Heart right ventricle (tissue), 16 donors: ENCODE data around the gene CSMD2. TPM values are rescaled to one million over a fixed set of nuclear protein-coding genes. Genes with fewer than 3 reads are reported as not detected.

Experiments used
- ATAC-seq, 8 donors: fragments of 200-7000 bp; cut with Tn5 transposase; one replicate each; pipeline ENCODE4 v1.9.1; 2020; ENCODE audit warnings: mild to moderate bottlenecking in 8 of 8, moderate library complexity in 8 of 8, moderate number of reproducible peaks in 1 of 8
- DNase-seq, 2 donors: peaks; one replicate each; pipeline ENCODE4 v3.0.0-alpha.2; 2020
- H3K27ac ChIP-seq, 10 donors: fragments of 200-600 bp; sonication (generic) in 2 of 10; one replicate each; pipeline versions ENCODE4 v1.5.0 to v1.8.0; 2020 to 2022; ENCODE audit warnings: mild to moderate bottlenecking in 3 of 10
- H3K27me3 ChIP-seq, 7 donors: fragments of 200-600 bp; one replicate each; pipeline ENCODE4 v1.8.0; 2021 to 2022; ENCODE audit warnings: mild to moderate bottlenecking in 2 of 7
- H3K36me3 ChIP-seq, 9 donors: fragments of 200-600 bp; sonication (generic) in 1 of 9; one replicate each; pipeline versions ENCODE4 v1.5.0 to v1.8.0; 2020 to 2022; ENCODE audit warnings: mild to moderate bottlenecking in 2 of 9
- H3K4me1 ChIP-seq, 9 donors: fragments of 200-600 bp; sonication (generic) in 1 of 9; one replicate each; pipeline versions ENCODE4 v1.5.0 to v1.8.0; 2020 to 2022; ENCODE audit warnings: mild to moderate bottlenecking in 4 of 9
- H3K4me3 ChIP-seq, 10 donors: fragments of 200-600 bp; sonication (generic) in 2 of 10; one replicate each; pipeline versions ENCODE4 v1.5.0 to v1.8.0; 2020 to 2022; ENCODE audit warnings: mild to moderate bottlenecking in 7 of 10, moderate library complexity in 2 of 10
- H3K9me3 ChIP-seq, 11 donors: fragments of 200-600 bp in 10 of 11; sonication (generic) in 2 of 11; one replicate each; pipeline versions ENCODE4 v1.5.0 to v1.8.0; 2013 to 2022; ENCODE audit warnings: mild to moderate bottlenecking in 2 of 11, control low read depth in 1 of 11, moderate library complexity in 1 of 11
- CTCF ChIP-seq, 9 donors: fragments of 200-600 bp; sonication (generic) in 2 of 9; IDR thresholded peaks; one replicate each; pipeline versions ENCODE4 v1.5.0 to v1.8.0; 2021 to 2022; ENCODE audit warnings: antibody characterized with exemption in 9 of 9, mild to moderate bottlenecking in 5 of 9, moderate library complexity in 1 of 9
- WGBS, 2 donors: extraction: QIAGEN DNeasy Blood & Tissue Kit; methylation state at CpG; one replicate each; pipeline ENCODE4 v1.1.7; 2013; ENCODE audit warnings: inconsistent platforms in 1 of 2; 5-methylcytosine and 5-hydroxymethylcytosine counted together
- intact Hi-C, 10 donors: fragments of 100-400 bp; cut with DNase I; formaldehyde crosslinking; loops; one replicate each; pipeline versions ENCODE4 v1.11.1 to v1.14.2; 2022
- polyA plus RNA-seq, 2 donors: library from polyadenylated mRNA; stranded (reverse); fragments of 200-250 nt; gene quantifications; one replicate each; pipeline ENCODE4 v1.2.3, GENCODE V29; 2013
- total RNA-seq, 10 donors: library from RNA; stranded (reverse); fragmentation: NEBNext Ultra II Directional in 3 of 10; extraction: Animal tissue kit (Norgen Biotek cat#: 25700) in 3 of 10; gene quantifications; one replicate each; pipeline versions ENCODE4 v1.2.1 to v1.2.4, GENCODE V29; 2021 to 2023
- donor health status: Arrhythmogenic right ventricular cardiomyopathy.
- donor health status: ischemic (EF 13 %, LVEDD 7.1; RV severe dilation, severe dysfunction).
- donor health status: healthy with polysubstance abuse.
- donor health status: DM: no; HTN: yes; CAD: no.
- donor health status: DM: no; HTN: no; CAD: no.
- donor health status: ischemic (EF 25% LVEDD 6.9; RV normal size, moderate dysfunction).
- donor health status: ischemic (EF 25% LVEDD 5.7; RV mildly dilated, moderate dysfunction).
- donor health status: healthy.
- donor health status: DM: yes; HTN: yes; CAD: no.
- donor health status: Ischemic cardiomyopathy.
- donor health status: ischemic (EF 35%, LVEDD 5.7; RV mildly dilated, moderate dysfunction).
- donor health status: nonischemic (EF 11% LVEDD 7.7; RV severe dilation, severe dysfunction).
- donor health status: DM: yes; HTN: yes; CAD: no.
- donor health status: PGD.
- donor health status: ischemic (EF 29% LVEDD 5.4; RV normal size, mild dysfunction).
- donor health status: nonischemic (EF 23%, LVEDD 6.1; RV moderate dilation, normal function).

CSMD2 gene
- total and polyA plus RNA-seq, 12 donors: 0.04 to 0.97 (median 0.14) TPM; not detected in 1

- WGBS, 2 donors: 47 to 48% methylated on average over 5 of the region's 5 CpGs
- DNase-seq: no peak
Measured at GRCh38 chr1:33828059-33828458, 337.0 kb downstream of the CSMD2 start.

GRCh38 chr1:33826711-33827110, 338.3 kb downstream of the CSMD2 start:
- WGBS, 2 donors: 78 to 83% methylated on average over 5 of the region's 5 CpGs
- ATAC-seq (no peak), DNase-seq (no peak)

More at GRCh38 chr1:33828059-33828458, 337.0 kb downstream of the CSMD2 start:
- Histone ChIP-seq H3K36me3 (no peaks in the 10 kb centered on the region), H3K9me3 (no peaks in the 10 kb centered on the region), H3K27me3 (peaks cover 0 to 15% (median 4%) of the 10 kb centered on the region in 7 donors), H3K4me1 (no peaks in the 10 kb centered on the region), H3K27ac (no peak overlapping the region), H3K4me3 (no peak overlapping the region)
- intact Hi-C loops: no loop called here
- no peak for TF ChIP-seq CTCF (IDR thresholded peaks at IDR 0.05)
- no peak for ATAC-seq

GRCh38 chr1:33826311-33826710, 338.7 kb downstream of the CSMD2 start:
- intact Hi-C loops: no loop called here
- H3K27ac ChIP-seq: no peak overlapping the region
- DNase-seq (no peak), ATAC-seq (no peak)
- TF ChIP-seq CTCF (IDR thresholded peaks at IDR 0.05): no peak
- H3K4me3 ChIP-seq: no peak overlapping the region
- H3K27me3 ChIP-seq: peaks cover 0 to 17% (median 4%) of the 10 kb centered on the region in 7 donors
- no peaks in the 10 kb centered on the region for H3K4me1 ChIP-seq
- H3K36me3 ChIP-seq: no peaks in the 10 kb centered on the region
- no peaks in the 10 kb centered on the region for H3K9me3 ChIP-seq

More at GRCh38 chr1:33826711-33827110, 338.3 kb downstream of the CSMD2 start:
- H3K27me3 ChIP-seq: peaks cover 0 to 15% (median 4%) of the 10 kb centered on the region in 7 donors
- no peaks in the 10 kb centered on the region for H3K4me1 ChIP-seq
- no peak overlapping the region for H3K27ac ChIP-seq
- H3K36me3 ChIP-seq: no peaks in the 10 kb centered on the region
- no peak for TF ChIP-seq CTCF (IDR thresholded peaks at IDR 0.05)
- no peak overlapping the region for H3K4me3 ChIP-seq
- intact Hi-C loops: no loop called here
- no peaks in the 10 kb centered on the region for H3K9me3 ChIP-seq

GRCh38 chr1:33825506-33825905, 339.5 kb downstream of the CSMD2 start:
- intact Hi-C loops: no loop called here
- H3K4me3 ChIP-seq: no peak overlapping the region
- no peak for TF ChIP-seq CTCF (IDR thresholded peaks at IDR 0.05)
- no peaks in the 10 kb centered on the region for H3K36me3 ChIP-seq
- H3K27ac ChIP-seq: no peak overlapping the region
- H3K27me3 ChIP-seq: peaks cover 0 to 19% (median 4%) of the 10 kb centered on the region in 7 donors
- H3K9me3 ChIP-seq: no peaks in the 10 kb centered on the region
- DNase-seq: no peak
- ATAC-seq: no peak
- WGBS, 2 donors: 76 to 77% methylated on average over 10 of the region's 10 CpGs
- H3K4me1 ChIP-seq: no peaks in the 10 kb centered on the region
